Retinal pigment epithelial cell (primary cell): ENCODE results near the gene SUPT5H.

Experiments
- DNase-seq: peaks from one replicate; pipeline ENCODE4 v3.0.0-alpha.2; 2010; ENCODE audit warnings: low read depth
- H3K4me3 ChIP-seq: 2 replicates; pipeline ENCODE4 v1.5.1; 2011; ENCODE audit warnings: mild to moderate bottlenecking, low read length, control low read depth, moderate library complexity
- TF ChIP-seq, protein P1 (sequence below): conservative IDR thresholded peaks from 2 replicates; pipeline ENCODE4 v1.5.1; 2011; ENCODE audit warnings: low read depth, low read length, control low read depth, inconsistent platforms

The SUPT5H gene

DNA sequence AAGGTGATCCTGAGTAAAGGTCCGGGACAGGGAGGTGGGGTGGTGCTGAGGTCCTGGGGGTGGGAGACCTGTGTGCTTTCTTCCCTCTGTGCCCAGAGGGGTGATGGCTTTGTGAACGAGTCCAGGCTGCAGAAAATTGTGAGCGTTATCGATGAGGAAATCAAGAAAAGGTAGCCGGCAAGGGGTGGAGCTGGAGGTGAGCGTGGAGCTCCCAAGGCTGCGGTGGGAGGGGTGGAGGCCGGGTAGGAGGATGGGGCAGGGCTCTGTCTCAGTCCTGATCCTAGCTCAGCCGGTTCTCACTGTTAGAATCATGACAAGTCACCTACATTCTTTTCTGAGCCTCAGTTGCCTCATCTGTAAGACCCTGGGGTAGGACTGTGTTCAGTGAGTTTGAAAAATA, 73.6 kb downstream of the SUPT5H start:
- DNase-seq: no peak
- TF ChIP-seq, protein P1, sequence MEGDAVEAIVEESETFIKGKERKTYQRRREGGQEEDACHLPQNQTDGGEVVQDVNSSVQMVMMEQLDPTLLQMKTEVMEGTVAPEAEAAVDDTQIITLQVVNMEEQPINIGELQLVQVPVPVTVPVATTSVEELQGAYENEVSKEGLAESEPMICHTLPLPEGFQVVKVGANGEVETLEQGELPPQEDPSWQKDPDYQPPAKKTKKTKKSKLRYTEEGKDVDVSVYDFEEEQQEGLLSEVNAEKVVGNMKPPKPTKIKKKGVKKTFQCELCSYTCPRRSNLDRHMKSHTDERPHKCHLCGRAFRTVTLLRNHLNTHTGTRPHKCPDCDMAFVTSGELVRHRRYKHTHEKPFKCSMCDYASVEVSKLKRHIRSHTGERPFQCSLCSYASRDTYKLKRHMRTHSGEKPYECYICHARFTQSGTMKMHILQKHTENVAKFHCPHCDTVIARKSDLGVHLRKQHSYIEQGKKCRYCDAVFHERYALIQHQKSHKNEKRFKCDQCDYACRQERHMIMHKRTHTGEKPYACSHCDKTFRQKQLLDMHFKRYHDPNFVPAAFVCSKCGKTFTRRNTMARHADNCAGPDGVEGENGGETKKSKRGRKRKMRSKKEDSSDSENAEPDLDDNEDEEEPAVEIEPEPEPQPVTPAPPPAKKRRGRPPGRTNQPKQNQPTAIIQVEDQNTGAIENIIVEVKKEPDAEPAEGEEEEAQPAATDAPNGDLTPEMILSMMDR: no peak

DNA sequence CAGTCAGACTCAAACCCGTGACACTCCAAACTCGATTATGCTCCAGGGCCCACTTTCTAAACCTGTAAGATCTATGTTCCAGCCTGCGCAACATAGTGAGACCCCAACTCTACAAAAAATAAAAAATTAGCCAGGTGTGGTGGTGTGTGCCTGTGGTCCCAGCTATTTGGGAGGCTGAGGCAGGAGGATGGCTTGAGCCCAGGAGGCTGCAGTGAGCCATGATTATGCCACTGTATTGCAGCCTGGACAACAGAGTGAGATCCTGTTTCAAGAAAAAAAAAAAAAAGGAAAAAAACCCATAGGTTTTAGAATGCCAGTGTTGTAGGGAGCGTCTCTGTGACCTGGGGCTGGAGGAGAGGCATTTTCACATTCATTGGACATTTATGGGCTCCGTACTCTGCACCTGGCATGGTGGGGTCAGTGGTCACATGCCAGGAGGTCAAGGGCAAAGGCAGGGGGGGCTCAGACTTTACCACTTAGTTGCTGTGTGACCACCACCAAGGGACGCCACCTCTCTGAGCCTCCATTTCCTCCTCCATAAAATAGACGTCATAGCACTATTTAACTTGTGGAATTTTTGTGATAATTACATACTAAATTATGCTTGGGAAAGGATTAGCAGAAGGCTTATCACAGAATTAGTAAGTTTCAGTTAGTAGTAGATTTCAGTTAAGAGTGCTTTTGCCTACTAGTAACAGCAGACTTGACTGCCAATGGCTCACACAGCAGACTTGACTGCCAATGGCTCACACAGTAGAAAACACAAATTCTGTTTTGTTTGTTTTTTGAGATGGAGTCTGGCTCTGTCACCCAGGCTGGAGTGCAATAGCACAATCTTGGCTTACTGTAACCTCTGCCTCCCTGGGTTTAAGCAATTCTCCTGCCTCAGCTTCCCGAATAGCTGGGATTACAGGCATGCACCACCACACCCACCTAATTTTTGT, 75.4 kb downstream of the SUPT5H start:
- TF ChIP-seq, protein P1: no peak

More for the DNA sequence above, 73.6 kb downstream of the SUPT5H start:
- H3K4me3 ChIP-seq: no peak overlapping the region

DNA sequence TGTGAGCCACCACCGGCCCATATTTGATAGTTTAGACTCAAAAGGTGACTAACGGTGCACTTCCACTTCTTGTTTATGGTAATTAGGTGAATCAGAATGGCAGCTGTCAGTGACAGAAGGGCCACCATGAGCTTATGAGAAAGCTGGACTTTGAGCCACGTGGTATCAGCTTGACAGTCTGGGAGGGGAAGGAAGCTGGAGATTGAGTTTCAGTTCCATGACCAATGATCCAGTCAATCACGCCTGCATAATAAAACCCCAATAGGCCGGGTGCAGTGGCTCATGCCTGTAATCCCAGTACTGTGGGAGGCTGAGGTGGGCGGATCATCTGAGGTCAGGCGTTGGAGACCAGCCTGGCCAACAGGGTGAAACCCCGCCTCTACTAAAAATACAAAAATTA, 79.1 kb downstream of the SUPT5H start:
- no peak for DNase-seq
- TF ChIP-seq, protein P1: no peak
- H3K4me3 ChIP-seq: no peak overlapping the region

More for the DNA sequence above, 75.4 kb downstream of the SUPT5H start:
- H3K4me3 ChIP-seq: no peak overlapping the region
- DNase-seq: no peak

DNA sequence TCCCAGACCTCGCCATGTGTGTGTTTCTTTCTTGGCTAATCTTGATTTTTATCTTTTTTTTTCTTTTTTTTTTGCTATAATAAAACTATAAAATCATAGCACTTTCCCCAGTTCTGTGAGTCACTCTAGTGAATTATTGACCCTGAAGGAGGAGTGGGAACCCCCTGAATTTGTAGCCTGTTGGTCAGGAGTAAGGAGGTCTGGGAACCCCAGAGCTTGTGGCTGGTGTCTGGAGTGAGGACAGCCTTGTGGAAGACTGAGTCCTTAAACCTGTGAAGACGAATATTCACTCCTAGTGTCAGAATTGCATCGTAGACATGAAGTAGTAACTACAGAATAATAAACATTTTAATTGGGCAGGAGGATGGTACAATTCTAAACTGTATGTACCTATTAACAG, 79.8 kb downstream of the SUPT5H start:
- H3K4me3 ChIP-seq: no peak overlapping the region
- DNase-seq: no peak
- TF ChIP-seq, protein P1: no peak
